ENCODE data around the gene HOXC10.

HOXC10 gene

GRCh38 chr12:54030889-54031471 is 46.0 kb downstream of the HOXC10 start:
- DNase-seq, result no peak

- DNase-seq, result no peak
These were observed 46.5 kb downstream of the HOXC10 start for GRCh38 chr12:54031480-54031879.

GRCh38 chr12:54032086-54032619 is 47.2 kb downstream of the HOXC10 start:
- DNase-seq, result no peak

GRCh38 chr12:54032627-54033100 is 47.7 kb downstream of the HOXC10 start, which contains the start of gene HOXC5:
Gene HOXC5, plus strand, starts transcription at chr12:54033050. Its CDS starts 73 bp downstream, at chr12:54033123.
- peak; percentile 63 for DNase-seq

GRCh38 chr12:54033106-54033979 is 48.4 kb downstream of the HOXC10 start:
- no peak for DNase-seq

- no peak for DNase-seq
These were observed 49.2 kb downstream of the HOXC10 start for GRCh38 chr12:54033980-54034784.

GRCh38 chr12:54034785-54035310 is 49.9 kb downstream of the HOXC10 start:
- DNase-seq, result no peak

- DNase-seq, result no peak
These were observed 50.8 kb downstream of the HOXC10 start for GRCh38 chr12:54035568-54036264.

- DNase-seq, result no peak
These were observed 51.8 kb downstream of the HOXC10 start for GRCh38 chr12:54036620-54037359.

- no peak for DNase-seq
These were observed 52.7 kb downstream of the HOXC10 start for GRCh38 chr12:54037360-54038283.

GRCh38 chr12:54038284-54038870 is 53.4 kb downstream of the HOXC10 start:
- no peak for DNase-seq

- DNase-seq, result no peak
These were observed 54.0 kb downstream of the HOXC10 start for GRCh38 chr12:54038871-54039414.

- no peak for DNase-seq
These were observed 54.6 kb downstream of the HOXC10 start for GRCh38 chr12:54039417-54040147.

Measured in activated CD4-positive, alpha-beta T cell treated with anti-CD3 and anti-CD28 coated beads, Interleukin-10, Interleukin-2, amounts not matched to agents 100 ng/mL and 50 ng/mL, durations not matched to agents 16 hours and 8 hours (primary cell).